ENCODE data around the gene IL3RA. TPM values are rescaled to one million over a fixed set of nuclear protein-coding genes. Genes with fewer than 3 reads are reported as not detected.
"Not testable (repeated sequence)": the region's sequence is repeated elsewhere in the genome, so short reads cannot be mapped to it uniquely, and the experiment has no call there.

IL3RA gene
- total RNA-seq, 1 donor from 2014 or later = 0.16 TPM

- peaks cover 26% of the 10 kb centered on the region for H3K9me3 Mint-ChIP-seq
- no peak overlapping the region for H3K4me3 Mint-ChIP-seq
- TF ChIP-seq CTCF (IDR thresholded peaks at IDR 0.05; ENCODE audit: unreplicated experiment) = no peak
- DNase-seq (ENCODE audit: low spot score in 2 of 2, unreplicated experiment in 2 of 2) = no peak
- H3K36me3 Mint-ChIP-seq = peaks cover 61% of the 10 kb centered on the region
- H3K27me3 Mint-ChIP-seq (ENCODE audit: low read depth) = no peaks in the 10 kb centered on the region
- no peak overlapping the region for H3K27ac Mint-ChIP-seq
- no peaks in the 10 kb centered on the region for H3K4me1 Mint-ChIP-seq
Measured at GRCh38 chrX:1422135-1422465, 85.5 kb downstream of the IL3RA start.

GRCh38 chrX:1423215-1423614, 86.6 kb downstream of the IL3RA start:
- no peak for TF ChIP-seq CTCF (IDR thresholded peaks at IDR 0.05; ENCODE audit: unreplicated experiment)
- H3K27me3 Mint-ChIP-seq (ENCODE audit: low read depth) = no peaks in the 10 kb centered on the region
- peaks cover 65% of the 10 kb centered on the region for H3K36me3 Mint-ChIP-seq
- peaks cover 26% of the 10 kb centered on the region for H3K9me3 Mint-ChIP-seq
- no peaks in the 10 kb centered on the region for H3K4me1 Mint-ChIP-seq
- DNase-seq (ENCODE audit: low spot score in 2 of 2, unreplicated experiment in 2 of 2) = no peak
- no peak overlapping the region for H3K27ac Mint-ChIP-seq
- no peak overlapping the region for H3K4me3 Mint-ChIP-seq

GRCh38 chrX:1424147-1424851, 87.7 kb downstream of the IL3RA start:
- Mint-ChIP-seq H3K27me3 (ENCODE audit: low read depth) (no peaks in the 10 kb centered on the region), H3K4me1 (no peaks in the 10 kb centered on the region), H3K27ac (no peak overlapping the region), H3K4me3 (no peak overlapping the region), H3K9me3 (peaks cover 26% of the 10 kb centered on the region), H3K36me3 (peaks cover 65% of the 10 kb centered on the region)
- no peak for TF ChIP-seq CTCF (IDR thresholded peaks at IDR 0.05; ENCODE audit: unreplicated experiment)
- no peak for DNase-seq (ENCODE audit: low spot score in 2 of 2, unreplicated experiment in 2 of 2)

GRCh38 chrX:1425381-1425780, 88.8 kb downstream of the IL3RA start:
- no peak for TF ChIP-seq CTCF (IDR thresholded peaks at IDR 0.05; ENCODE audit: unreplicated experiment)

GRCh38 chrX:1426321-1426720, 89.7 kb downstream of the IL3RA start:
- H3K36me3 Mint-ChIP-seq = peaks cover 55% of the 10 kb centered on the region
- H3K9me3 Mint-ChIP-seq = peaks cover 26% of the 10 kb centered on the region
- H3K27me3 Mint-ChIP-seq (ENCODE audit: low read depth); H3K4me3 Mint-ChIP-seq; H3K4me1 Mint-ChIP-seq; DNase-seq (ENCODE audit: low spot score in 2 of 2, unreplicated experiment in 2 of 2); H3K27ac Mint-ChIP-seq: not testable (repeated sequence)

More at GRCh38 chrX:1425381-1425780, 88.8 kb downstream of the IL3RA start:
- H3K4me3 Mint-ChIP-seq = no peak overlapping the region
- no peaks in the 10 kb centered on the region for H3K27me3 Mint-ChIP-seq (ENCODE audit: low read depth)
- peaks cover 26% of the 10 kb centered on the region for H3K9me3 Mint-ChIP-seq
- no peaks in the 10 kb centered on the region for H3K4me1 Mint-ChIP-seq
- no peak for DNase-seq (ENCODE audit: low spot score in 2 of 2, unreplicated experiment in 2 of 2)
- H3K27ac Mint-ChIP-seq = no peak overlapping the region
- peaks cover 59% of the 10 kb centered on the region for H3K36me3 Mint-ChIP-seq

- no peak for DNase-seq (ENCODE audit: low spot score in 2 of 2, unreplicated experiment in 2 of 2)
- Mint-ChIP-seq H3K4me1 (no peaks in the 10 kb centered on the region), H3K27me3 (ENCODE audit: low read depth) (no peaks in the 10 kb centered on the region), H3K36me3 (peaks cover 45% of the 10 kb centered on the region), H3K4me3 (no peak overlapping the region), H3K9me3 (peaks cover 19% of the 10 kb centered on the region), H3K27ac (no peak overlapping the region)
- no peak for TF ChIP-seq CTCF (IDR thresholded peaks at IDR 0.05; ENCODE audit: unreplicated experiment)
Measured at GRCh38 chrX:1427756-1428155, 91.2 kb downstream of the IL3RA start.

Measured in mesothelial cell of epicardium (in vitro differentiated cells).